HG02678 (cell line): Measurements from ENCODE around the gene CHMP6.

Experiments used
- ATAC-seq: cut with Tn5 transposase; IDR thresholded peaks from one replicate; pipeline ENCODE4 v1.9.1; 2021; ENCODE audit warnings: mild to moderate bottlenecking, moderate library complexity; ENCODE audit not compliant: unreplicated experiment

Gene CHMP6

GRCh38 chr17:80970762-80971703 lies 20.6 kb upstream of the CHMP6 start:
- ATAC-seq, result no peak

GRCh38 chr17:80971704-80972304 lies 19.8 kb upstream of the CHMP6 start:
- no peak for ATAC-seq

- no peak for ATAC-seq
Measured at GRCh38 chr17:80976701-80977100, 14.9 kb upstream of the CHMP6 start.

GRCh38 chr17:80977172-80977571 lies 14.5 kb upstream of the CHMP6 start:
- ATAC-seq, result no peak

- no peak for ATAC-seq
Measured at GRCh38 chr17:80978499-80979497, 12.8 kb upstream of the CHMP6 start.

GRCh38 chr17:80979547-80980378 lies 11.9 kb upstream of the CHMP6 start:
- ATAC-seq, result no peak

GRCh38 chr17:80980397-80981061 lies 11.1 kb upstream of the CHMP6 start:
- no peak for ATAC-seq

GRCh38 chr17:80981062-80981902 lies 10.4 kb upstream of the CHMP6 start:
- no peak for ATAC-seq

GRCh38 chr17:80981929-80982425 lies 9.7 kb upstream of the CHMP6 start:
- ATAC-seq, result no peak

GRCh38 chr17:80982426-80982974 lies 9.1 kb upstream of the CHMP6 start:
- ATAC-seq, result no peak

GRCh38 chr17:80983545-80983944 lies 8.1 kb upstream of the CHMP6 start:
- ATAC-seq, result no peak

GRCh38 chr17:80984749-80985148 lies 6.9 kb upstream of the CHMP6 start:
- no peak for ATAC-seq

GRCh38 chr17:80986046-80986445 lies 5.6 kb upstream of the CHMP6 start:
- no peak for ATAC-seq

GRCh38 chr17:80986816-80987475 lies 4.7 kb upstream of the CHMP6 start:
- ATAC-seq, result no peak

GRCh38 chr17:80987941-80988461 lies 3.6 kb upstream of the CHMP6 start:
- no peak for ATAC-seq

- no peak for ATAC-seq
Measured at GRCh38 chr17:80989586-80989913, 2.1 kb upstream of the CHMP6 start.

- ATAC-seq, result no peak
Measured at GRCh38 chr17:80990921-80991644, 558 bp upstream of the CHMP6 start.
